CD4-positive, alpha-beta T cell (primary cell): ENCODE measurements around the gene PBX1. TPM values are rescaled to one million over a fixed set of nuclear protein-coding genes. Genes with fewer than 3 reads are reported as not detected.

Source experiments
- ATAC-seq: fragments of 200-7000 bp; cut with Tn5 transposase; one replicate; pipeline ENCODE4 v1.10.0; 2022; ENCODE audit warnings: mild to moderate bottlenecking; ENCODE audit not compliant: poor library complexity
- CTCF ChIA-PET: fragments of 350-600 bp; sonication (Branson Sonifier 250); formaldehyde crosslinking; loops from one replicate; lab custom pipeline; 2021; ENCODE audit warnings: antibody characterized with exemption, inconsistent platforms; lab: Charles Lee
- POLR2A ChIA-PET: fragments of 350-600 bp; sonication (Branson Sonifier 250); formaldehyde crosslinking; loops from one replicate; lab custom pipeline; 2021; ENCODE audit warnings: antibody characterized with exemption, inconsistent platforms; lab: Charles Lee
- DNase-seq, 14 experiments: peaks; one replicate each; pipeline ENCODE4 v3.0.0-alpha.2; 2013 to 2020; ENCODE audit warnings: mixed read lengths in 2 of 14
- H3K27ac ChIP-seq, 2 donors: one replicate each; pipeline versions ENCODE4 v1.5.1 to v1.7.0; 2013; ENCODE audit warnings: low read length in 2 of 2, low read depth in 1 of 2, mild to moderate bottlenecking in 1 of 2
- H3K27me3 ChIP-seq, 2 experiments: 1 replicate in 1 of 2; 2 replicates in 1 of 2; pipeline versions ENCODE4 v1.6.1 to v1.7.0; 2013; ENCODE audit warnings: low read length in 2 of 2, control low read depth in 1 of 2, mild to moderate bottlenecking in 1 of 2, moderate library complexity in 1 of 2; ENCODE audit not compliant: insufficient read depth in 2 of 2, control insufficient read depth in 1 of 2
- H3K36me3 ChIP-seq: one replicate; pipeline ENCODE4 v1.6.1; 2013; ENCODE audit warnings: low read length, control low read depth; ENCODE audit not compliant: insufficient read depth
- H3K4me1 ChIP-seq: one replicate; pipeline ENCODE4 v1.6.1; 2013; ENCODE audit warnings: low read length, control low read depth; ENCODE audit not compliant: insufficient read depth
- H3K4me3 ChIP-seq: one replicate; pipeline ENCODE4 v1.5.1; 2013; ENCODE audit warnings: mild to moderate bottlenecking, low read length, moderate library complexity
- H3K9me3 ChIP-seq, 2 experiments: 1 replicate in 1 of 2; 2 replicates in 1 of 2; pipeline versions ENCODE4 v1.6.1 to v1.7.0; 2013; ENCODE audit warnings: low read length in 2 of 2, mild to moderate bottlenecking in 2 of 2, control low read depth in 1 of 2, moderate library complexity in 1 of 2; ENCODE audit not compliant: control insufficient read depth in 1 of 2, insufficient read depth in 1 of 2
- H3K27ac Mint-ChIP-seq: one replicate; pipeline ENCODE4 v1.8.0; 2020; ENCODE audit warnings: mixed read lengths
- H3K27me3 Mint-ChIP-seq: one replicate; pipeline ENCODE4 v1.8.0; 2021; ENCODE audit warnings: mixed read lengths
- H3K36me3 Mint-ChIP-seq: one replicate; pipeline ENCODE4 v1.8.0; 2021; ENCODE audit warnings: low read depth, mixed read lengths
- H3K4me1 Mint-ChIP-seq: one replicate; pipeline ENCODE4 v1.8.0; 2021; ENCODE audit warnings: low read depth, mixed read lengths
- H3K4me3 Mint-ChIP-seq: one replicate; pipeline ENCODE4 v1.8.0; 2020; ENCODE audit warnings: mild to moderate bottlenecking, mixed read lengths
- H3K9me3 Mint-ChIP-seq: one replicate; pipeline ENCODE4 v1.8.0; 2020; ENCODE audit warnings: mixed read lengths
- CTCF ChIP-seq: fragments of 200-600 bp; IDR thresholded peaks from one replicate; pipeline ENCODE4 v1.8.0; 2022; ENCODE audit warnings: antibody characterized with exemption, mild to moderate bottlenecking
- intact Hi-C, 2 experiments: fragments of 100-400 bp; cut with DNase I in 1 of 2; cut with micrococcal nuclease in 1 of 2; formaldehyde crosslinking; loops; one replicate each; pipeline versions ENCODE4 v1.15.1 to v1.9.0; 2023 to 2025; cut with DNase I, micrococcal nuclease
- total RNA-seq, 174 experiments: library from RNA in 2 of 174; stranded (reverse) in 2 of 174; gene quantifications; one replicate each; pipeline ENCODE4 v1.2.3 and lab custom pipeline; 2021 to 2026

The PBX1 gene
- total RNA-seq, 2 experiments from 2014 or later: 0.64 to 0.96 TPM

- Mint-ChIP-seq H3K4me3 (no peak overlapping the region), H3K27me3 (peaks cover 5% of the 10 kb centered on the region), H3K4me1 (no peaks in the 10 kb centered on the region), H3K27ac (no peak overlapping the region), H3K9me3 (no peaks in the 10 kb centered on the region), H3K36me3 (no peaks in the 10 kb centered on the region)
- intact Hi-C loops: no loop called here
- no peak for DNase-seq
- TF ChIP-seq CTCF: no peak
- ATAC-seq: no peak
- H3K27me3 ChIP-seq: no peaks in the 10 kb centered on the region
- H3K4me1 ChIP-seq: no peaks in the 10 kb centered on the region
- H3K9me3 ChIP-seq: peaks cover 0 to 10% of the 10 kb centered on the region in 2 experiments
- H3K27ac ChIP-seq: no peak overlapping the region
- H3K36me3 ChIP-seq: no peaks in the 10 kb centered on the region
- POLR2A ChIA-PET: no interaction called here
- CTCF ChIA-PET: no interaction called here
- no peak overlapping the region for H3K4me3 ChIP-seq
Measured at GRCh38 chr1:164581762-164582161, 22.8 kb downstream of the PBX1 start.

GRCh38 chr1:164583196-164583595 lies 24.2 kb downstream of the PBX1 start:
- no peaks in the 10 kb centered on the region for H3K4me1 Mint-ChIP-seq
- Histone ChIP-seq H3K36me3 (no peaks in the 10 kb centered on the region), H3K27ac (no peak overlapping the region), H3K27me3 (no peaks in the 10 kb centered on the region), H3K9me3 (peaks cover 0 to 9% of the 10 kb centered on the region in 2 experiments), H3K4me3 (no peak overlapping the region), H3K4me1 (no peaks in the 10 kb centered on the region)
- intact Hi-C loops: no loop called here
- ATAC-seq (no peak), DNase-seq (no peak)
- no peak overlapping the region for H3K4me3 Mint-ChIP-seq
- no peak for TF ChIP-seq CTCF
- no peaks in the 10 kb centered on the region for H3K36me3 Mint-ChIP-seq
- peaks cover 5% of the 10 kb centered on the region for H3K27me3 Mint-ChIP-seq
- no peaks in the 10 kb centered on the region for H3K9me3 Mint-ChIP-seq
- CTCF ChIA-PET: no interaction called here
- H3K27ac Mint-ChIP-seq: no peak overlapping the region
- POLR2A ChIA-PET: no interaction called here

- Mint-ChIP-seq H3K4me3 (no peak overlapping the region), H3K36me3 (no peaks in the 10 kb centered on the region), H3K4me1 (no peaks in the 10 kb centered on the region), H3K9me3 (no peaks in the 10 kb centered on the region), H3K27me3 (peaks cover 5% of the 10 kb centered on the region), H3K27ac (no peak overlapping the region)
- Histone ChIP-seq H3K27ac (no peak overlapping the region), H3K4me3 (no peak overlapping the region), H3K27me3 (no peaks in the 10 kb centered on the region), H3K9me3 (peaks cover 0 to 15% of the 10 kb centered on the region in 2 experiments), H3K4me1 (no peaks in the 10 kb centered on the region), H3K36me3 (no peaks in the 10 kb centered on the region)
- DNase-seq (no peak), ATAC-seq (no peak)
- intact Hi-C loops: no loop called here
- CTCF ChIA-PET: no interaction called here
- POLR2A ChIA-PET: no interaction called here
- no peak for TF ChIP-seq CTCF
Measured at GRCh38 chr1:164583835-164584539, 25.0 kb downstream of the PBX1 start.
